ENCODE results near the gene GRWD1. TPM values are rescaled to one million over a fixed set of nuclear protein-coding genes. Genes with fewer than 3 reads are reported as not detected.

Gene GRWD1
- total RNA-seq, 1 donor from 2014 or later: 38.4 TPM

DNA sequence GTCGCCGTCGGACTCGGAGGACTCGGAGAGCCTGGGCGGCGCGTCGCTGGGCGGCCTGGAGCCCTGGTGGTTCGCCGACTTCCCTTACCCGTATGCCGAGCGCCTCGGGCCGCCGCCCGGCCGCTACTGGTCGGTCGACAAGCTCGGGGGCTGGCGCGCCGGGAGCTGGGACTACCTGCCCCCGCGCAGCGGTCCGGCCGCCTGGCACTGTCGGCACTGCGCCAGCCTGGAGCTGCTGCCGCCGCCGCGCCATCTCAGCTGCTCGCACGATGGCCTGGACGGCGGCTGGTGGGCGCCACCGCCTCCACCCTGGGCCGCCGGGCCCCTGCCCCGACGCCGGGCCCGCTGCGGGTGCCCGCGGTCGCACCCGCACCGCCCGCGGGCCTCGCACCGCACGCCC, 2.5 kb upstream of the GRWD1 start:
- Mint-ChIP-seq H3K4me3 (ENCODE audit: unreplicated experiment) (no peak overlapping the region), H3K27me3 (ENCODE audit: unreplicated experiment) (no peaks in the 10 kb centered on the region), H3K9me3 (ENCODE audit: unreplicated experiment) (no peaks in the 10 kb centered on the region), H3K27ac (ENCODE audit: unreplicated experiment) (no peak overlapping the region), H3K4me1 (ENCODE audit: unreplicated experiment) (peaks cover 14% of the 10 kb centered on the region), H3K36me3 (ENCODE audit: unreplicated experiment) (peaks cover 8% of the 10 kb centered on the region)
- DNase-seq (ENCODE audit: extremely low spot score, unreplicated experiment): no peak
- TF ChIP-seq, protein P1, sequence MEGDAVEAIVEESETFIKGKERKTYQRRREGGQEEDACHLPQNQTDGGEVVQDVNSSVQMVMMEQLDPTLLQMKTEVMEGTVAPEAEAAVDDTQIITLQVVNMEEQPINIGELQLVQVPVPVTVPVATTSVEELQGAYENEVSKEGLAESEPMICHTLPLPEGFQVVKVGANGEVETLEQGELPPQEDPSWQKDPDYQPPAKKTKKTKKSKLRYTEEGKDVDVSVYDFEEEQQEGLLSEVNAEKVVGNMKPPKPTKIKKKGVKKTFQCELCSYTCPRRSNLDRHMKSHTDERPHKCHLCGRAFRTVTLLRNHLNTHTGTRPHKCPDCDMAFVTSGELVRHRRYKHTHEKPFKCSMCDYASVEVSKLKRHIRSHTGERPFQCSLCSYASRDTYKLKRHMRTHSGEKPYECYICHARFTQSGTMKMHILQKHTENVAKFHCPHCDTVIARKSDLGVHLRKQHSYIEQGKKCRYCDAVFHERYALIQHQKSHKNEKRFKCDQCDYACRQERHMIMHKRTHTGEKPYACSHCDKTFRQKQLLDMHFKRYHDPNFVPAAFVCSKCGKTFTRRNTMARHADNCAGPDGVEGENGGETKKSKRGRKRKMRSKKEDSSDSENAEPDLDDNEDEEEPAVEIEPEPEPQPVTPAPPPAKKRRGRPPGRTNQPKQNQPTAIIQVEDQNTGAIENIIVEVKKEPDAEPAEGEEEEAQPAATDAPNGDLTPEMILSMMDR (IDR thresholded peaks at IDR 0.05): no peak

DNA sequence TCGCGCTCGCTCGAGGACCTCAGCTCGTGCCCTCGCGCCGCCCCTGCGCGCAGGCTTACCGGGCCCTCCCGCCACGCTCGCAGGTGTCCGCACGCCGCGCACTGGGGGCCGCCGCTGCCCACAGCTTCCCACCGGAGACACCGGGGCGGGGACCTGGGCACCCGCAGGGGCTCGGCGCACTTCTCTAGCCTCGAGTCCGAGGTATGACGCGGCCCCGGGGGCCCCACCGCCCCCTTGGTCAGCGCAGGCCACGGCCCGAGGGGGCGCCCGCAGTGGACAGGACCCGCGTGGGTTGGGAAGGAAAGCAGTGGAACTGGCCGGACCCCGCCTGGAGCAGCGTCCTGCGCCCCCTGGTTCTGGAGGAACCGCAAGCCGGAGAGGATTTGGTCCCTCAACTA, 2.1 kb upstream of the GRWD1 start:
- H3K4me3 Mint-ChIP-seq (ENCODE audit: unreplicated experiment): no peak overlapping the region
- no peak for DNase-seq (ENCODE audit: extremely low spot score, unreplicated experiment)
- no peaks in the 10 kb centered on the region for H3K27me3 Mint-ChIP-seq (ENCODE audit: unreplicated experiment)

DNA sequence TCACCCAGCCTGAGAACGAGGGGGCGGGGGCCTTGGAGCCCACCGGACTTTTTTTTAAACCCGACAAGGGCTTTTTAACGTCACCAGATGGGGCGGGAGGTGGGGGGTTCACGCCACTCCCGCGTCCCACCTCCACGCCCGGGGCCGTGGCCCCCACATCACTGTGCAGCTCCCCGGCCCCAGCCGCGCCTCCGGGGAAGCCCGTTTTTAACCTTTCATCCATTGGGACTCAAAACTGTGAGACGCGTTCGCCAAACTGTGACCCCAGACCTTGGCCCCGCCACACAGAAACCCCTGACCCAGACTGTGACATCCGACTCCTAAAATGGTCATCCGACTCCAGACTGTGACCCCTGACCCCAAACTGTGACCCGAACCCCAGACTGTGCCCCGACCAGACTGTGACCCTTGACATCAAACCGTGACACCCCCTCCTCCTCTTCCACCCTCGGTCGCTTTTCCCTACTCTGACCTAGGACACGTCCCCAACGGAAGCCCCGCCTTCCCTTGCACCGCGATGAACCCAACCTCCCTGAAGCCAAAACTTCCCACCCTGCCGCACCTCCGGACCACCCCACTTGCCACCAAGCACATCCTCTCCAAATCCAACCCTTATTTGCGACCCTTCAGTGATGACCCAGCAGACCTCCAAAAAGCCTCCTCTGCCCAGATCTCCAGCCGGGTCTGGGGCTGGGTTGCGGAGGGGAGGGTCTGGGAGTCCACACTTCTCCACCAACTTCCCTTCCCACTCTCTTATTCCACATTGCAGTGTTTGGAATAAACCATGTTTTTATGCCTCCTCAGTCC, 1.5 kb upstream of the GRWD1 start:
- Mint-ChIP-seq H3K4me3 (ENCODE audit: unreplicated experiment) (peak overlapping the region; percentile 92), H3K27ac (ENCODE audit: unreplicated experiment) (peak overlapping the region; percentile 99), H3K9me3 (ENCODE audit: unreplicated experiment) (no peaks in the 10 kb centered on the region), H3K36me3 (ENCODE audit: unreplicated experiment) (peaks cover 16% of the 10 kb centered on the region), H3K27me3 (ENCODE audit: unreplicated experiment) (no peaks in the 10 kb centered on the region), H3K4me1 (ENCODE audit: unreplicated experiment) (peaks cover 14% of the 10 kb centered on the region)
- DNase-seq (ENCODE audit: extremely low spot score, unreplicated experiment): no peak
- TF ChIP-seq, protein P1 (IDR thresholded peaks at IDR 0.05): no peak

More for the DNA sequence above, 2.1 kb upstream of the GRWD1 start:
- H3K9me3 Mint-ChIP-seq (ENCODE audit: unreplicated experiment): no peaks in the 10 kb centered on the region
- no peak overlapping the region for H3K27ac Mint-ChIP-seq (ENCODE audit: unreplicated experiment)
- peaks cover 14% of the 10 kb centered on the region for H3K4me1 Mint-ChIP-seq (ENCODE audit: unreplicated experiment)
- peaks cover 12% of the 10 kb centered on the region for H3K36me3 Mint-ChIP-seq (ENCODE audit: unreplicated experiment)
- TF ChIP-seq, protein P1 (IDR thresholded peaks at IDR 0.05): no peak

DNA sequence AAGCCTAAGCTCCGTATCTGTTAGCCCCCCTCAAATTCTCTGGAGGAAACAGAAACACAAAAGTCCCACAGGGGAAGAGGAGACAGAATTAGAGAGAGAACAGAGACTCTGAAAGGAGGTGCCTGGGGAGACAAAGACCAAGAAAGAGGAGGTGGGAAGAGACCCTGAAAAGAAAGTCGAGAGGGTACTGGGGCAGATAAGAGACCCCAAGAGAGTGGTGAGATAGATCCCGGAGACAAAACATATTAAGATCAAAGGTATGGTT, 915 bp upstream of the GRWD1 start:
- Mint-ChIP-seq H3K27ac (ENCODE audit: unreplicated experiment) (peak overlapping the region; percentile 99), H3K36me3 (ENCODE audit: unreplicated experiment) (peaks cover 20% of the 10 kb centered on the region), H3K4me1 (ENCODE audit: unreplicated experiment) (peaks cover 14% of the 10 kb centered on the region), H3K4me3 (ENCODE audit: unreplicated experiment) (peak overlapping the region; percentile 92), H3K9me3 (ENCODE audit: unreplicated experiment) (no peaks in the 10 kb centered on the region), H3K27me3 (ENCODE audit: unreplicated experiment) (no peaks in the 10 kb centered on the region)
- no peak for DNase-seq (ENCODE audit: extremely low spot score, unreplicated experiment)
- TF ChIP-seq, protein P1 (IDR thresholded peaks at IDR 0.05): no peak

DNA sequence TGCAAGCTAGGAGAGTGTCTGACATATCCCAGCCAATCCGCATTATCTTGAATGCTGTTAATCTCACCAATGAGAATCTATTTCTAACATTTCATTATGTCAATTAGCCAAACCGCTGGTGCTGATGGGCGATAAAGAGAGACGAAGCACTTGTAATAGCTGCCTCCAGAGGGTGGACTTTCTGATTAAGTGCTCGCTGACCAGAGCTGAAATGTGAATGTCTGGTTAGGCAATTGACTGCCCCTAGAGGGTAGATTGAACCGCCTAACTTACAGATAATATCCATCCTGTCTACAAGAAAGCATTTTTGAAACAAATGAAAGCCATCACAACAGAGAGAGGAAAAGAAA, 552 bp upstream of the GRWD1 start:
- Mint-ChIP-seq H3K36me3 (ENCODE audit: unreplicated experiment) (peaks cover 20% of the 10 kb centered on the region), H3K27me3 (ENCODE audit: unreplicated experiment) (no peaks in the 10 kb centered on the region), H3K4me1 (ENCODE audit: unreplicated experiment) (peaks cover 14% of the 10 kb centered on the region), H3K27ac (ENCODE audit: unreplicated experiment) (peak overlapping the region; percentile 99), H3K4me3 (ENCODE audit: unreplicated experiment) (peak overlapping the region; percentile 92), H3K9me3 (ENCODE audit: unreplicated experiment) (no peaks in the 10 kb centered on the region)
- DNase-seq (ENCODE audit: extremely low spot score, unreplicated experiment): no peak
- TF ChIP-seq, protein P1 (IDR thresholded peaks at IDR 0.05): peak; percentile 79
